Measurements from ENCODE around the gene RANBP3. TPM values are rescaled to one million over a fixed set of nuclear protein-coding genes. Genes with fewer than 3 reads are reported as not detected.

RANBP3 gene
- total and polyA plus RNA-seq, 7 experiments from 2014 or later = 7.0 to 104 (median 92.0) TPM

GRCh38 chr19:6022570-6023064 lies 44.7 kb upstream of the RANBP3 start:
- no peak for ATAC-seq
- DNase-seq = no peak
- intact Hi-C loops (cut with micrococcal nuclease) = loop anchor here (1.0 to 5.0 kb wide), 4 partner anchors 35 to 218 kb away; no protein-coding TSS in a partner anchor
- Histone ChIP-seq H3K27ac (ENCODE audit: low read depth, low read length) (no peak overlapping the region), H3K36me3 (ENCODE audit: control insufficient read depth in 2 of 3, insufficient read depth in 3 of 3, low read length in 3 of 3) (no peaks in the 10 kb centered on the region), H3K27me3 (ENCODE audit: control insufficient read depth in 2 of 2, insufficient read depth in 2 of 2, low read length in 2 of 2) (no peaks in the 10 kb centered on the region), H3K9me3 (ENCODE audit: control insufficient read depth in 2 of 3, low read length in 3 of 3) (no peaks in the 10 kb centered on the region), H3K4me1 (ENCODE audit: control insufficient read depth in 2 of 2, insufficient read depth in 2 of 2, low read length in 2 of 2) (no peaks in the 10 kb centered on the region), H3K4me3 (ENCODE audit: low read length) (no peak overlapping the region)
- H3K4me1 Mint-ChIP-seq = peaks cover 7 to 22% (median 15%) of the 10 kb centered on the region in 7 donors
- no peak overlapping the region for H3K4me3 Mint-ChIP-seq
- H3K27ac Mint-ChIP-seq = peak overlapping the region in 1 of 9 donors; percentile 57
- H3K27me3 Mint-ChIP-seq = no peaks in the 10 kb centered on the region
- H3K36me3 Mint-ChIP-seq = peaks cover 0 to 17% (median 5%) of the 10 kb centered on the region in 5 donors
- ChIA-PET CTCF (interaction anchor here (0.6 to 3.9 kb wide), 23 partner anchors 9 to 403 kb away, joined by 3 to 35 read pairs (median 3); partner anchors contain the start of gene NRTN), POLR2A (no interaction called here)
- no peaks in the 10 kb centered on the region for H3K9me3 Mint-ChIP-seq

DNA sequence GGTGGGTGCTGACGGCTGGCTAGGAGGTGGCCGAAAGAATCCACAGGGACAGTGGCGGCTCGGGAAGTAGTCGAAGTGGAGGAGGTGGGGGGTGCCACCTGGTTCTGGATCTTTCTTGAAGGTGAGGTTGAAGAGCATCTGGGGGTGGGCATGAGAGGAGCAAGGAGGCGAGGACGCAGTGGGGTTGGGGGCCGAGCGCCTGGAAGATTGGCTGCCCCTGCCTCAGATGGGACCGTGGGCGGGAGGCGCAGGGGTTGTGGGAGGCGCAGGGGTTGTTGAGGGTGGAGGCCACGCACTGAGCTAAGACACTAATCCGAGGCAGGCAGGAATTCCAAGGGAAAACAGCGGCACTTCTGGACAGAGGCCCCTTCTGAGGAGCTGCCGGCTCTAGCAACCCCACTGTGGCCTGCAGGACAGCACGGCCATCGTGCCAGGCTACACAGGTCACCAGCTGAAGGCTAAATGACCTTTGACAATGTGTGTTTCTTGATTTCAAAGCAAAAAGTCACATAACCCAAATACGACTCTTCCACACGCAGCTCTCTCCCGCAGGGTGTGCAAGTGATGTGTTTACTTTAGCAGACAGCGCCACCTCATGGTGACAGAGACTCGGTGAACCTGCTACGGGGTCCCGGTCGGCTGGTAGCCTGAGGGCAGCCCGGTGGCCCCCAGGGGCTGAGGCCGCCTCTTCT lies 44.1 kb upstream of the RANBP3 start:
- Histone ChIP-seq H3K27me3 (ENCODE audit: control insufficient read depth in 2 of 2, insufficient read depth in 2 of 2, low read length in 2 of 2) (no peaks in the 10 kb centered on the region), H3K36me3 (ENCODE audit: control insufficient read depth in 2 of 3, insufficient read depth in 3 of 3, low read length in 3 of 3) (no peaks in the 10 kb centered on the region), H3K27ac (ENCODE audit: low read depth, low read length) (no peak overlapping the region), H3K4me3 (ENCODE audit: low read length) (no peak overlapping the region), H3K4me1 (ENCODE audit: control insufficient read depth in 2 of 2, insufficient read depth in 2 of 2, low read length in 2 of 2) (no peaks in the 10 kb centered on the region), H3K9me3 (ENCODE audit: control insufficient read depth in 2 of 3, low read length in 3 of 3) (no peaks in the 10 kb centered on the region)
- peaks cover 0 to 16% (median 5%) of the 10 kb centered on the region in 5 donors for H3K36me3 Mint-ChIP-seq
- intact Hi-C loops (cut with micrococcal nuclease) = loop anchor here (1.0 to 5.0 kb wide), 4 partner anchors 35 to 218 kb away; no protein-coding TSS in a partner anchor
- ChIA-PET CTCF (interaction anchor here (0.6 to 3.9 kb wide), 21 partner anchors 9 to 301 kb away, joined by 3 to 35 read pairs (median 5); partner anchors contain the start of genes NRTN and RANBP3), POLR2A (no interaction called here)
- peak overlapping the region in 1 of 9 donors; percentile 62 for H3K27ac Mint-ChIP-seq
- H3K27me3 Mint-ChIP-seq = no peaks in the 10 kb centered on the region
- no peaks in the 10 kb centered on the region for H3K9me3 Mint-ChIP-seq
- no peak overlapping the region for H3K4me3 Mint-ChIP-seq
- peaks cover 7 to 22% (median 15%) of the 10 kb centered on the region in 7 donors for H3K4me1 Mint-ChIP-seq
- ATAC-seq = peak; percentile 93
- peak; percentile 61 to 80 (median 75) for DNase-seq

- Histone ChIP-seq H3K9me3 (ENCODE audit: control insufficient read depth in 2 of 3, low read length in 3 of 3) (no peaks in the 10 kb centered on the region), H3K36me3 (ENCODE audit: control insufficient read depth in 2 of 3, insufficient read depth in 3 of 3, low read length in 3 of 3) (no peaks in the 10 kb centered on the region), H3K27me3 (ENCODE audit: control insufficient read depth in 2 of 2, insufficient read depth in 2 of 2, low read length in 2 of 2) (no peaks in the 10 kb centered on the region), H3K27ac (ENCODE audit: low read depth, low read length) (no peak overlapping the region), H3K4me3 (ENCODE audit: low read length) (no peak overlapping the region), H3K4me1 (ENCODE audit: control insufficient read depth in 2 of 2, insufficient read depth in 2 of 2, low read length in 2 of 2) (no peaks in the 10 kb centered on the region)
- ChIA-PET POLR2A (no interaction called here), CTCF (interaction anchor here (0.7 to 3.9 kb wide), 8 partner anchors 8 to 218 kb away, joined by 3 to 35 read pairs (median 10); partner anchors contain the start of gene NRTN)
- intact Hi-C loops (cut with micrococcal nuclease) = loop anchor here in 1 of 2 donors (5.0 kb wide), 1 partner anchor 54 kb away; no protein-coding TSS in a partner anchor
- Mint-ChIP-seq H3K27ac (no peak overlapping the region), H3K4me1 (peaks cover 7 to 22% (median 15%) of the 10 kb centered on the region in 7 donors), H3K36me3 (peaks cover 0 to 8% (median under 1%) of the 10 kb centered on the region in 5 donors), H3K27me3 (no peaks in the 10 kb centered on the region), H3K4me3 (no peak overlapping the region), H3K9me3 (no peaks in the 10 kb centered on the region)
- DNase-seq (no peak), ATAC-seq (no peak)
Measured at GRCh38 chr19:6020972-6021805, 43.2 kb upstream of the RANBP3 start.

DNA sequence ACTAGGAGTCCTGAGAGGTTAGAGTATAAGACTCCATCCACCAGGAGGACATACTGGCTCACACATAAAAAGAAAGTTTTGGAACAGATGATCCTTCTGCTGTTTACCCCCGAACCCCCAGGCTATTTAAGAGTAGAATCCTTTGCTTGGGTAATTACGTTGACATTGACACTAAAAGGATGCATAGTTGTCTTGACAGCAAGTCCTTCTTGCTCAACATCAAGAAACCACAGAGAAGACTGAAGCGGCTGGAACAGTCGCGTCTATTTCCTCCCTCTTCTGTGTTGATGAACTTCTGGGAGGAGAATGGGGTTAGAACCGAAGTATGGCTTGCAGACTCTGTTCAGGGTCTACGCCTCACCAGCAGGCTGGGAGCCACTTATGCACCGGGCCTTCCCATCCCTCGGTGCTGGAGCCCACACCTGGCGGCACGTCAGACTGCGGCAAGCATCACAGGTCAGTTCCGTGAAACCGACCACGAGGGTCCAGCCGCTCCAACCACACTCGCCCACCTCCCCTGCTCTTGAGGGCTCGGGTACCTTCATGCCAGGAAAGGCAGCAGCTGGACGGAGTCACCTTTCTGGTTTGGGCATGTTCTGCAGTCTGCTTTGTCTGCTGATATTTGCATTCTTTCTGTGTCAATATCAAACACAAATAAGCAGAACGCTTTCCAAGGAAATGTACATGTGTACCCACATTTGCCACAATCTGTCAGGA lies 42.4 kb upstream of the RANBP3 start:
- H3K9me3 Mint-ChIP-seq = no peaks in the 10 kb centered on the region
- peak; percentile 29 for ATAC-seq
- H3K27me3 Mint-ChIP-seq = no peaks in the 10 kb centered on the region
- peaks cover 0 to 5% (median 0%) of the 10 kb centered on the region in 5 donors for H3K36me3 Mint-ChIP-seq
- POLR2A ChIA-PET = no interaction called here
- no peaks in the 10 kb centered on the region for H3K27me3 ChIP-seq (ENCODE audit: control insufficient read depth in 2 of 2, insufficient read depth in 2 of 2, low read length in 2 of 2)
- intact Hi-C loops (cut with micrococcal nuclease) = loop anchor here in 1 of 2 donors (5.0 kb wide), 1 partner anchor 53 kb away; no protein-coding TSS in a partner anchor
- peaks cover 7 to 22% (median 15%) of the 10 kb centered on the region in 7 donors for H3K4me1 Mint-ChIP-seq
- no peak overlapping the region for H3K4me3 ChIP-seq (ENCODE audit: low read length)
- H3K27ac Mint-ChIP-seq = peak overlapping the region in 3 of 9 donors; percentile 26 to 67 (median 39)
- no peaks in the 10 kb centered on the region for H3K36me3 ChIP-seq (ENCODE audit: control insufficient read depth in 2 of 3, insufficient read depth in 3 of 3, low read length in 3 of 3)
- H3K9me3 ChIP-seq (ENCODE audit: control insufficient read depth in 2 of 3, low read length in 3 of 3) = no peaks in the 10 kb centered on the region
- H3K27ac ChIP-seq (ENCODE audit: low read depth, low read length) = no peak overlapping the region
- no peak overlapping the region for H3K4me3 Mint-ChIP-seq
- no peaks in the 10 kb centered on the region for H3K4me1 ChIP-seq (ENCODE audit: control insufficient read depth in 2 of 2, insufficient read depth in 2 of 2, low read length in 2 of 2)
- CTCF ChIA-PET = interaction anchor here (3.3 to 3.9 kb wide), 3 partner anchors 31 to 216 kb away, joined by 26 to 35 read pairs (median 31); partner anchors contain the start of gene NRTN
- DNase-seq = peak in 5 of 9 donors; percentile 12 to 28 (median 24)

- ChIA-PET POLR2A (no interaction called here), CTCF (interaction anchor here (1.1 kb wide), 1 partner anchor 31 kb away, joined by 3 read pairs; no protein-coding TSS in a partner anchor)
- no peaks in the 10 kb centered on the region for H3K9me3 ChIP-seq (ENCODE audit: control insufficient read depth in 2 of 3, low read length in 3 of 3)
- Mint-ChIP-seq H3K4me3 (no peak overlapping the region), H3K9me3 (no peaks in the 10 kb centered on the region), H3K27me3 (no peaks in the 10 kb centered on the region), H3K36me3 (no peaks in the 10 kb centered on the region), H3K4me1 (peaks cover 7 to 22% (median 15%) of the 10 kb centered on the region in 7 donors), H3K27ac (no peak overlapping the region)
- no peak overlapping the region for H3K4me3 ChIP-seq (ENCODE audit: low read length)
- H3K36me3 ChIP-seq (ENCODE audit: control insufficient read depth in 2 of 3, insufficient read depth in 3 of 3, low read length in 3 of 3) = no peaks in the 10 kb centered on the region
- intact Hi-C loops (cut with micrococcal nuclease) = no loop called here
- DNase-seq (no peak), ATAC-seq (no peak)
- no peaks in the 10 kb centered on the region for H3K4me1 ChIP-seq (ENCODE audit: control insufficient read depth in 2 of 2, insufficient read depth in 2 of 2, low read length in 2 of 2)
- H3K27ac ChIP-seq (ENCODE audit: low read depth, low read length) = no peak overlapping the region
- no peaks in the 10 kb centered on the region for H3K27me3 ChIP-seq (ENCODE audit: control insufficient read depth in 2 of 2, insufficient read depth in 2 of 2, low read length in 2 of 2)
Measured at GRCh38 chr19:6018786-6019185, 40.8 kb upstream of the RANBP3 start.

- no peak overlapping the region for H3K4me3 ChIP-seq (ENCODE audit: low read length)
- no peak overlapping the region for H3K27ac Mint-ChIP-seq
- H3K27me3 ChIP-seq (ENCODE audit: control insufficient read depth in 2 of 2, insufficient read depth in 2 of 2, low read length in 2 of 2) = no peaks in the 10 kb centered on the region
- peaks cover 7 to 17% (median 11%) of the 10 kb centered on the region in 7 donors for H3K4me1 Mint-ChIP-seq
- ChIA-PET POLR2A (no interaction called here), CTCF (interaction anchor here (1.1 kb wide), 1 partner anchor 50 kb away, joined by 4 read pairs; no protein-coding TSS in a partner anchor)
- no peak overlapping the region for H3K4me3 Mint-ChIP-seq
- no peak for ATAC-seq
- no peak overlapping the region for H3K27ac ChIP-seq (ENCODE audit: low read depth, low read length)
- no peaks in the 10 kb centered on the region for H3K4me1 ChIP-seq (ENCODE audit: control insufficient read depth in 2 of 2, insufficient read depth in 2 of 2, low read length in 2 of 2)
- H3K27me3 Mint-ChIP-seq = no peaks in the 10 kb centered on the region
- no peak for DNase-seq
- intact Hi-C loops (cut with micrococcal nuclease) = no loop called here
- H3K9me3 Mint-ChIP-seq = no peaks in the 10 kb centered on the region
- H3K36me3 Mint-ChIP-seq = no peaks in the 10 kb centered on the region
- no peaks in the 10 kb centered on the region for H3K9me3 ChIP-seq (ENCODE audit: control insufficient read depth in 2 of 3, low read length in 3 of 3)
- no peaks in the 10 kb centered on the region for H3K36me3 ChIP-seq (ENCODE audit: control insufficient read depth in 2 of 3, insufficient read depth in 3 of 3, low read length in 3 of 3)
Measured at GRCh38 chr19:6017576-6017975, 39.6 kb upstream of the RANBP3 start.

Measured in naive thymus-derived CD4-positive, alpha-beta T cell (primary cell).